Pulmonary artery endothelial cell (primary cell): ENCODE data around the gene TFPI2. TPM values are rescaled to one million over a fixed set of nuclear protein-coding genes. Genes with fewer than 3 reads are reported as not detected.
"Not testable (repeated sequence)": the region's sequence is repeated elsewhere in the genome, so short reads cannot be mapped to it uniquely, and the experiment has no call there.

ENCODE experiments used
- DNase-seq: peaks from one replicate; pipeline ENCODE4 v3.0.0-alpha.2; 2011; ENCODE audit warnings: low read depth, low spot score
- total RNA-seq: library from RNA; depleted of rRNA; stranded (reverse); fragments of >200 nt; gene quantifications from 2 replicates; pipeline ENCODE4 v1.2.3, GENCODE V29; 2014

TFPI2 gene, protein sequence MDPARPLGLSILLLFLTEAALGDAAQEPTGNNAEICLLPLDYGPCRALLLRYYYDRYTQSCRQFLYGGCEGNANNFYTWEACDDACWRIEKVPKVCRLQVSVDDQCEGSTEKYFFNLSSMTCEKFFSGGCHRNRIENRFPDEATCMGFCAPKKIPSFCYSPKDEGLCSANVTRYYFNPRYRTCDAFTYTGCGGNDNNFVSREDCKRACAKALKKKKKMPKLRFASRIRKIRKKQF
- 16.4 and 79.2 TPM in 2 replicates for total RNA-seq

DNA sequence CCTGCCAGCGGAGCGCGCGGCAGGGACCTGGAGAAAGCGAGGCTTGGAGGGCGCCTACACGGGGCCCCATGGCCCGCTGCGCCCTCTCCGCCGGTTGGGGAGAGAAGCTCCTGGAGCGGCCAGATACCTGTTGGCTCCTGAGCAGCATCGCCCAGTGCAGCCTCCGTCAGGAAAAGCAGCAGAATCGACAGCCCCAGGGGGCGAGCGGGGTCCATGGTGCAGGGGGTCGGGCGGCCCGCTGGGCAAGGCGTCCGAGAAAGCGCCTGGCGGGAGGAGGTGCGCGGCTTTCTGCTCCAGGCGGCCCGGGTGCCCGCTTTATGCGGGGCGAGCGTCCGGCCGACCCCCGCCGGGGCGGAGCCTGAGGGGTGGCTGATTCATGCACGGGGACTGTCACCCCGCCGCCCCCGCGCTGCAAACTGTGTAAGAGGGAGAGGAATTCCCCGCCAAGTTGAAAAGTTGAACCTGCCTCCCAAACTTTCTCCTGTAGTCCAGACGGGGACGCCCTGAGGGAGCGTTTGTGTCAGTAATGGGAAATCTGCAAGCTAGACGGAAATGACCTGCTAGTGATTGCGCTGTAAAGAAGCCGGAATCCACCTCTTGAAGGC lies at the start of gene TFPI2:
Gene TFPI2, minus strand, starts transcription at position 290 of the 605 bp plus-strand sequence. Its CDS starts 75 bp downstream, at position 215.
- no peak for DNase-seq

DNA sequence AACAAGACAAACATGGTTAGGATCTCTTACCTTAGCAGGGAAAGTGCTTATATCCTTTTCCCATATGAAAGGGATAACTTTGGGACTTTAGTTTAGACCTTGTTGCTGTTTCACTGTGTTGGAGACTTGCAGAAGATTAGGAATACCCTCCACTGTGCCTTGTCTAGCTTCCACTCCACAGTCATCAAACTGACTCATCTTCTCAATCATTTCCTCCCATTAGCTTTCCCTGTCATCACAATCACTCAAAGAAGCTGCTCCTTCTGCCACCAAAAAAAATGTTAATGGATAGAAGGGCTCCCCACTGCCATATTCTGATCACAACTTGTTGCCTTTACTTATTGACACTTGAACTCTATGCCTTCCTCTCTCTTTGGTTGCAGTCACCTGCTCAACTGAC lies 47.7 kb upstream of the TFPI2 start:
- no peak for DNase-seq

DNA sequence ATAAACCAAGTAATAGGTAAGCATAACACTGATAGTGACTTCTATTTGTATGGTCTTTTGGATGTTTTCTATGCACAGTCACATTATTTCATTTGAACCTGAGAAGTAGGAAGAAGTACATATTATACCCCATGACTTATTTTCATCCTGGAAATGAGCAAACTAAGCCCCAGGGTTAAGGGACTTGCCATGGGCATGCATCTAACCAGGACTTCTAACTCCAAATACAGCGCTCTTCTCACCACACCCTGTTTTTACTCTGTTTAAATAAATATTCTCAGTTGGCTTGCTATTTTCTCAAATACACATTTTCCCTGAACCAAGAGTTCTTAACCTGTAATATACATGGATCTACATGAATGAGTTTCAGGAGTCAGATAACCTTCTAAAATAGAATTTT lies 47.3 kb upstream of the TFPI2 start:
- DNase-seq, result no peak

- DNase-seq, result no peak
Measured at GRCh38 chr7:93935102-93935501, 44.5 kb upstream of the TFPI2 start.

DNA sequence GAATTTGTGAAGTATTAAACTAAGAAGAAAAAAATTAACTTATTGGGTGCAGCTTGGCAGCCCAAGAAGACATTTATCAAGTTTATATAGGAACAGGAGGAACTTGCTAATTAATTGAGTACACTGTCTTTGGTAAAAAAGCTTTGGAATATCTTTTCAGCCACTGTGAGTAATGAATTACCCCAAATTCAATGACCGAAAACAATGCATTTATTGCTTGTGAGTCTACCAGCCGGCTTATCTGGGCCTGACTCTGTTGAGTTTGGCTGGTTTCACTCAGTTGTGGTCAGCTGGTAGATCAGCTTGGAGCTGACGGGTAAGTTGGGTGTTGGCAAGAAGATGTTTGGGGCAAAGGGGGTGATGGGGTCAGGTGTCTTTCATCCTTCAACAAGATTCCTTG lies 42.6 kb upstream of the TFPI2 start:
- no peak for DNase-seq

GRCh38 chr7:93931655-93932054 lies 41.1 kb upstream of the TFPI2 start:
- no peak for DNase-seq

GRCh38 chr7:93927585-93927984 lies 37.0 kb upstream of the TFPI2 start:
- DNase-seq, result no peak

DNA sequence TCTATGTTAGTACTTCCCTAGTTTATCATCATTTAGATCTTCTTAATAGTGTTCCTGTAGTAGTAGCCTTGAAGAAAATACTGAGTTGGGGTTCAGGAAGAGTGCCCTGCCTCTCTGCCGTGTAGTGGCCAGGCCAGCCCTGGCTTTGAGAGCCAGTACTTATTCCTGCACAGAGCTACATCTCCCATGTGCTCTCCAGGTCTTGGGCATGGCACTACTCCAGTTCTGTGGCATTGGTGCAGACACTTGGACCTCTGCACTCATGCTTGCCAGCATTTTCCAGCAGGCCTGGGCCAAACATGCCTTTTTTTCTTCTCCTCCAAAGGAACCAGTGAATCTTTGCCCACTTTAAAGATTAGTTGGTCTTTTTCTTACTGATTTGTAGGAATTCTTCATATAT lies 36.2 kb upstream of the TFPI2 start:
- DNase-seq, result no peak

DNA sequence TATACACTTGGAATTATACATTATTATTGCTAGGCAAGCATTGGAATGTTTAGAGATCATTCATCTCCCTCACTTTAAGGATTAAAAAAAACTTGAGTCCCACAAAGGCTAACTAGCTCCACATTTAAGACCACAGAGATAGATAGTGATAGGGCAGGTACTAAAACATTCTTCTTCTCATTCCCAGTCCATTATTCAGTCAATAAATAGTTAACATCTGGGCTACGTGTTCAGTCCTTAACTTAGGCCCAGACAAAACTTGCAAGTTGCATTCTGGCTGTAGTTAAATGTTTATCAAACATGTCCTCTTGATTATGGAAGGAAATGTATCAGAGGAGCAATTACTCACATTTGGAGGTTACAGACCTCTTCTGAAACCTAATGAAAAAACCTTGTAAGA lies 33.4 kb upstream of the TFPI2 start:
- no peak for DNase-seq

- no peak for DNase-seq
Measured at GRCh38 chr7:93923296-93923695, 32.7 kb upstream of the TFPI2 start.

- peak; percentile 78 for DNase-seq
Measured at GRCh38 chr7:93921607-93922566, 31.3 kb upstream of the TFPI2 start, which contains the start of gene GNG11. Gene GNG11, plus strand, starts transcription at chr7:93921735. Its CDS starts 403 bp downstream, at chr7:93922138.

- DNase-seq, result no peak
Measured at GRCh38 chr7:93921186-93921585, 30.6 kb upstream of the TFPI2 start.

GRCh38 chr7:93920496-93921182 lies 30.1 kb upstream of the TFPI2 start:
- DNase-seq, result no peak

DNA sequence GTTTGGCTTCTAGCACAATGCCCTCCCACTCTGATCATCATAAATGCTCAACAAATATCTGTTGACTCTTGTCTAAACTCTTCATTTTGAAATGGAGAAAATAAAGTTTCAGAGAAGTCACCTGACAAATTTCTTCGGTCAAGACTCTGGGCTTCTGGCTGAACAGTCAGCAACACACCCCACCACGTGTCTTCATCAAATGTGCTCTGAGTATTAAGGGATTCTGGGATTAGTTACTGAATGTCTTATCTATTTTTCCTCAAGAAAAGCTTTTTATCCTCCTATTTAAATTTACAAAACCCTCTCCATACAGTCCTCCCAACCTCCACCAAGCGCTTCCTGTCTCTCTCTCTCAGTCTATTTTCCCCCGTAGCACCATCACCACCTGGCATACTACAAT lies 25.8 kb upstream of the TFPI2 start:
- not testable (repeated sequence) for DNase-seq

GRCh38 chr7:93915888-93916287 lies 25.3 kb upstream of the TFPI2 start:
- not testable (repeated sequence) for DNase-seq

- DNase-seq, result not testable (repeated sequence)
Measured at GRCh38 chr7:93915206-93915842, 24.8 kb upstream of the TFPI2 start.

DNA sequence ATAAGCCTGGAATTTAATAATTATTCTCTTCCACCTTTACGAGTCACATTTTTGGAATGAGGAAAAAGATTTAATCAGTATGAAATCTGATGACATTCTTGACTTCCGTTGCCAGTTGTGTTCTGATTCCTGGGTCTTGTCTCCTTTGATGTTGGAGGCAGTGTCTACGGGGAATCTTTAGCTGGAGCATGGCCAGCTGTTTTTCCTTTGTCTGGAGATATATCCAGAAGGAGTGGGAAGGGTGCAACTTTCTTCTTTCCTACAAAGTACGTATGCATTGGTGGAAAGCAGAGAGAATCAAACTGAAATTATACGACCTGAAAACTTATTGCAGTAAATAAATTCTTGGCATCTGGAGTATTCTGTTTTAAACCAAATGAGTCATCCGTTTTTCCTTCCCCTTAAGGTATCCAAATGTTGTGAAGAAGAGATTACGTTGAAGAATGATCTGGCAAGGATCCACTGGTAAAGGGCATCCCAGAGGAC lies 24.1 kb upstream of the TFPI2 start:
- DNase-seq, result peak; percentile 57

GRCh38 chr7:93913197-93913596 lies 22.6 kb upstream of the TFPI2 start:
- DNase-seq, result no peak

DNA sequence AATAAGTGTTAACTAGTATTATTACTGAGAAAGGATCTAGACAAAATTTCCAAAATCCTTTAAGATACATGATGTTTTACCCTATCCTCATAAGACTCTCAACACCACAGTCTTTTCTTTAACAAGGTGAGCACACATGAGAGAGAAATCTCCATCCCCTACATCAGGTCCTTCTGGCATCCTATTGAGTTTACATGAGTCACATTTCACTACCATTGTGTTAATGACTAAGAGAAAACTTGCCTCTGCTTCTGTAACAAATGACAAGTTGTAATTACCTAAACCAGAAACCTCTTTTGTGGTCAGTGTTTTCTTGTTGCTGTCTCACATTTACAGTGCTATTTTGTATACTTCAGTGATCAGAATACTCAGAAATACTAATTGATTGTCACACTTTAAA lies 21.1 kb upstream of the TFPI2 start:
- DNase-seq, result not testable (repeated sequence)

DNA sequence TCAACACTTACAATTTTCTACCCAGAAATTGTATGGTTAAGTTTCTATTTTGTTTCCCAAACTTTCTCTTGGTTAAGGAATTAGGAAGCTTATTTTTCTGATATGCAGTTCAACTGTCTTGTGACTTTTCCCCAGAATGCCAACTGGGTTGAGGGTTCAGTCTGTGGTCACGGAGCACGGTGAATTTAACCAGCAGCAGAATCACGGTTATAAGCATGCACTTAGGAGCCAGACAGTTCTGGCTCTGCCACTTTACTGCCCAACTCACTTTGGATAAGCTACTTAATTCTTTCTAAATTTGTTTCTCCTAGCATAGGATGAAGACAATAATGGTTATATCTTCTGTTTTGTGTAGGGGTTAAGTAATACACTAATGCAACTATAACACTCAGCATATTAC lies 20.7 kb upstream of the TFPI2 start:
- DNase-seq, result not testable (repeated sequence)
